HG02571 (cell line): Measurements from ENCODE around the gene RXFP2.

ENCODE experiments used
- ATAC-seq: cut with Tn5 transposase; IDR thresholded peaks from one replicate; pipeline ENCODE4 v1.9.1; 2021; ENCODE audit warnings: mild to moderate bottlenecking, moderate library complexity; ENCODE audit not compliant: unreplicated experiment

Gene RXFP2

GRCh38 chr13:31739226-31739625 lies at the start of gene RXFP2:
RXFP2 (plus strand) TSS chr13:31739526; CDS start chr13:31739613, 87 bp downstream.
- no peak for ATAC-seq

- ATAC-seq: no peak
Observed at GRCh38 chr13:31697290-31697689, 42.0 kb upstream of the RXFP2 start.

- no peak for ATAC-seq
Observed at GRCh38 chr13:31699650-31700049, 39.7 kb upstream of the RXFP2 start.

GRCh38 chr13:31703780-31704179 lies 35.5 kb upstream of the RXFP2 start:
- ATAC-seq: no peak

- ATAC-seq: no peak
Observed at GRCh38 chr13:31706105-31706504, 33.2 kb upstream of the RXFP2 start.

- no peak for ATAC-seq
Observed at GRCh38 chr13:31717583-31717982, 21.7 kb upstream of the RXFP2 start.

- ATAC-seq: no peak
Observed at GRCh38 chr13:31719214-31719613, 20.1 kb upstream of the RXFP2 start.

- no peak for ATAC-seq
Observed at GRCh38 chr13:31722673-31723072, 16.7 kb upstream of the RXFP2 start.

GRCh38 chr13:31725841-31726240 lies 13.5 kb upstream of the RXFP2 start:
- no peak for ATAC-seq

GRCh38 chr13:31731921-31732320 lies 7.4 kb upstream of the RXFP2 start:
- ATAC-seq: no peak

GRCh38 chr13:31733066-31733465 lies 6.3 kb upstream of the RXFP2 start:
- ATAC-seq: no peak

- ATAC-seq: no peak
Observed at GRCh38 chr13:31733647-31734046, 5.7 kb upstream of the RXFP2 start.

- peak; percentile 89 for ATAC-seq
Observed at GRCh38 chr13:31742097-31742734, 2.9 kb downstream of the RXFP2 start.

GRCh38 chr13:31747291-31747690 lies 8.0 kb downstream of the RXFP2 start:
- no peak for ATAC-seq

GRCh38 chr13:31747966-31748365 lies 8.6 kb downstream of the RXFP2 start:
- ATAC-seq: no peak

GRCh38 chr13:31749929-31750328 lies 10.6 kb downstream of the RXFP2 start:
- ATAC-seq: no peak

- no peak for ATAC-seq
Observed at GRCh38 chr13:31755211-31755610, 15.9 kb downstream of the RXFP2 start.

GRCh38 chr13:31755803-31756212 lies 16.5 kb downstream of the RXFP2 start:
- no peak for ATAC-seq

- no peak for ATAC-seq
Observed at GRCh38 chr13:31756346-31756745, 17.0 kb downstream of the RXFP2 start.

GRCh38 chr13:31761951-31762350 lies 22.6 kb downstream of the RXFP2 start:
- no peak for ATAC-seq

- no peak for ATAC-seq
Observed at GRCh38 chr13:31764556-31764955, 25.2 kb downstream of the RXFP2 start.

GRCh38 chr13:31765138-31765785 lies 25.9 kb downstream of the RXFP2 start:
- no peak for ATAC-seq
